Measurements from ENCODE around the gene SNAI1.

SNAI1 gene

DNA sequence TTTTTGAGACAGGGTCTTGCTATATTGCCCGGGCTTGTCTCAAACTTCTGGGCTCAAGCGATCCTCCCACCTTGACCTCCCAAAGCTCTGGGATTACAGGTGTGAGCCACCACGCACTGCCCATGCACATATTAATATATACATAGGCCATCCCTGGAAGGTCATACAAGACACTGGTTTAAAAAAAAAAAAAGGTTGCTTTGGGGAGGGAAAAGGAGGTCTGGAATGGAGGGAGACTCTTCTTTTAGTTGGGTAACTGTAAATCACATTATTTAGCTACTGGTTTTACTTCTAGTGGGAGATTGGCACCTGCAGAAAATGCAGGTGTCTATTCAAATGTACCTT is 4.1 kb upstream of the SNAI1 start:
- Histone ChIP-seq H3K4me1 (peaks cover 6% of the 10 kb centered on the region), H3K27ac (no peak overlapping the region), H3K79me2 (no peaks in the 10 kb centered on the region), H3K4me2 (ENCODE audit: low read length) (no peak overlapping the region), H3K27me3 (ENCODE audit: control insufficient read depth, insufficient read depth, low read length) (no peaks in the 10 kb centered on the region), H2AFZ (peak overlapping the region; percentile 40), H3K9ac (no peak overlapping the region), H3K4me3 (ENCODE audit: low read depth, low read length) (no peak overlapping the region), H3K9me3 (ENCODE audit: control insufficient read depth, low read length) (no peaks in the 10 kb centered on the region), H3K36me3 (ENCODE audit: control insufficient read depth, insufficient read depth, low read length) (no peaks in the 10 kb centered on the region)
- TF ChIP-seq, protein P1, sequence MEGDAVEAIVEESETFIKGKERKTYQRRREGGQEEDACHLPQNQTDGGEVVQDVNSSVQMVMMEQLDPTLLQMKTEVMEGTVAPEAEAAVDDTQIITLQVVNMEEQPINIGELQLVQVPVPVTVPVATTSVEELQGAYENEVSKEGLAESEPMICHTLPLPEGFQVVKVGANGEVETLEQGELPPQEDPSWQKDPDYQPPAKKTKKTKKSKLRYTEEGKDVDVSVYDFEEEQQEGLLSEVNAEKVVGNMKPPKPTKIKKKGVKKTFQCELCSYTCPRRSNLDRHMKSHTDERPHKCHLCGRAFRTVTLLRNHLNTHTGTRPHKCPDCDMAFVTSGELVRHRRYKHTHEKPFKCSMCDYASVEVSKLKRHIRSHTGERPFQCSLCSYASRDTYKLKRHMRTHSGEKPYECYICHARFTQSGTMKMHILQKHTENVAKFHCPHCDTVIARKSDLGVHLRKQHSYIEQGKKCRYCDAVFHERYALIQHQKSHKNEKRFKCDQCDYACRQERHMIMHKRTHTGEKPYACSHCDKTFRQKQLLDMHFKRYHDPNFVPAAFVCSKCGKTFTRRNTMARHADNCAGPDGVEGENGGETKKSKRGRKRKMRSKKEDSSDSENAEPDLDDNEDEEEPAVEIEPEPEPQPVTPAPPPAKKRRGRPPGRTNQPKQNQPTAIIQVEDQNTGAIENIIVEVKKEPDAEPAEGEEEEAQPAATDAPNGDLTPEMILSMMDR (IDR thresholded peaks at IDR 0.05), result no peak

DNA sequence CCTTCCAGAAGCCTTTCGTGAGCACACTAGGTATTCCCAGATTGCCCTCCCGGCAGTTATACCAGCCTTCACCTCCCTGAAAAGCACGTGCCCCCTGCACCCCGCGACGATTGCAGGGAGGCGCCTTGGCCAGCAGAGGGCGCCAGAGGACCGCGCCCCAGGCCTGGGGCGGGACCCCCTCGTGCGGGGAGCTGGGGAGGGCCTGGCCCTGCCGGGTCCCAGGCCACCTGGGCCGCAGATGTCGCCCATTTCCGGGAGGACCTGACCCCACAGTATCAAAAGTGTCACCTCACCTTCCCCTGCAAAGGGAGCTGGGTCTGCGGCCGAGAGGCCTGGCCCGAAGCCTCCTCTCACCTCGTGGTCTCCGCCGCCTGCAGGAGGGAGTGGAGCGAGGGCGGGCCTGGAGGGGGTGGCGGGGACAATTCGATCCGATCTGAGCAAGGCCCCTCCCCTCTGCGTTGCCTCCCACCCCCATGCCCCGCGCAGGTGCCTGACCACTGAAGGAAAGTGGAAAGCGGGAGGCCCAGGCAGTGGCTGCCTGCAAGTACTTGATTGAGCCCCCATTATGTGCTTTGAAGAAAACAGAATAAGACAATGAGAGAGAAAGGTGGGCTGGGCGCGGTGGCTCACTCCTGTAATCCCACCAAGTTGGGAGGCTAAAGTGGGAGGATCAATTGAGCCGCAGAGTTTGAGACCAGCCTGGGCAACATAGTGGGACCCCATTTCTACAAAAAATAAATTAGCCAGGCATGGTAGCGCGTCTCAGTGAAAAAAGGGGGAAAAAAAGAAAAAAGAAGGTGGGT is 3.5 kb upstream of the SNAI1 start:
- Histone ChIP-seq H3K27me3 (ENCODE audit: control insufficient read depth, insufficient read depth, low read length) (no peaks in the 10 kb centered on the region), H3K9me3 (ENCODE audit: control insufficient read depth, low read length) (no peaks in the 10 kb centered on the region), H3K4me2 (ENCODE audit: low read length) (no peak overlapping the region), H3K79me2 (no peaks in the 10 kb centered on the region), H2AFZ (peak overlapping the region; percentile 40), H3K9ac (no peak overlapping the region), H3K4me1 (peaks cover 6% of the 10 kb centered on the region), H3K4me3 (ENCODE audit: low read depth, low read length) (no peak overlapping the region), H3K27ac (no peak overlapping the region), H3K36me3 (ENCODE audit: control insufficient read depth, insufficient read depth, low read length) (no peaks in the 10 kb centered on the region)
- TF ChIP-seq, protein P1 (IDR thresholded peaks at IDR 0.05), result peak; percentile 100

DNA sequence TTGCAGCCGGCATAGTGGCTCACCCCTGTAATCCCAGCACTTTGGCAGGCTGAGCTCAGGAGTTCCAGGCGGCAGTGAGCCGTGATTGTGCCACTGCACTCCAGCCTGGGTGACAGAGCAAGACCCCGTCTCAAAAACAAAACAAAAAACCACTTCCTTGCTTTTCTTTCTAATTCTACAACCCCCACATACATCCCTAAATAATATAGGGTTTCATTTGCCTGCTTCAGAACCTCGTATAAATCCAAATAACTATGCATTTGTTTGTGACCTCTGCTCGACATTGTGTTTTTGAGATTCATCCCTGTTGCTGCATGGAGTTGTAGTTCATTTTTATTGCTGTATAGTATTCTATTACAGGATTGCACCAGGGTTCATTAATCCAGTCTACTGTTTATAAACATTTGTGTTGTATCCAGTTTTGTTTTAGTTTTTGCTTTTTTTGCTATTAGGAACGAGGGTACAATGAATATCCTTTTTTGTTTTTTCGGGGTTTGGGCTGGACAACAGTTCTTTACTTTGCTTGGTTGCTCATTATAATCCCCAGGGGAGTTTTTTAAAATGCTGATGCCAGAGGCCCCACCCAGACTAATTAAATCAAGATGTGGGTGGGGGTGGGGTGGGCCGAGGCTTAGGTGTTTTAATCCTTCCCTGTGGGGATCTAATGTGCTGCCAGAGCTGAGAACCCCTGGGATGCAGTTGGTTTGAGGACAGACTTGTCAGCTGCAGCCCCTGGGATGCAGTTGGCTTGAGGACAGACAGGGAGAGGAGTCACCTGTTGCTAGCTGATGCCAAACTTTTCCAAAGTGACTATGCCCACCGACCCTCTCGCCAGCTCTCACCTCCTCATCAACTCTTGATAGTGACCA is 2.4 kb upstream of the SNAI1 start:
- peaks cover 6% of the 10 kb centered on the region for H3K4me1 ChIP-seq

DNA sequence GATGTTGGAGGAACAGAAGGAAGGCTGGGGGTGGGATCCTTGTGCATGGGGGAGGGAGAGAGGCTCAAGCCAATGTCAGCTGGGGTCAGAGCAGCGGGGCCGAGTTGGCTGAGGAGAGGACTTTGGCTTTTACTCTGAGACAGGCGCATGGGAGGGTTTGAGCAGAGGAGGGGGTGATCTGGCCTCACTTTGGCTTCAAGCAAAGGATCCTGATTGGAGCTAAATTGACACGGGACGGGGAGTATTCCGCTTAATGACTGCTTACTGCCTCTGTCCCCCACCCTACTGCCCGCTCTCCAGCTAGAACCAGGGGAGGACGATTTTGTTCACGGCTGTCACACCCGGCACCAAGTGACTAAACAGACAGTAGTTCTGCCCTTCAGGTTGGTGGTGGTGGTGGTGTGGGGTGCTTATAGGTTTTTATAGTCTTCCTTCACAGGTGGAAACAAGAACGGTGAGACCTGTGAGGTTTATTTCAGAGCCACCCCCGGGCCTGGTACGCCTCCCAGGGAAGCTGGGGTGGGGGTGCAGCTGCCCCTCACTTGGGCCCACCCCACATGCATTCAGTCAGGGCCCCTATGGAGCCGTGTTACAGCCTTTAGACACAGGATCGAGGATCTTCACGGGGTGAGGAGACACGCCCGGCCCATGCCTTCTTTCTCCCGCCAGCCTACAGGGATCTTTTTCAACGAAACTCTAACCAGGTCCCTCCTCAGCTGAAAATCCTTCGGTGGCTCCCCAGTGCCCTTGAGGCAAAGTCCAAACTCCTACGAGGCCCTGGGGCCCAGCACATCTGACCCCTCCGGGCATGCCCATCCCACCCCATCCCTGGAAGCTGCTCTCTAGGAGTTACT is 1.3 kb upstream of the SNAI1 start:
- Histone ChIP-seq H3K27me3 (ENCODE audit: control insufficient read depth, insufficient read depth, low read length) (no peaks in the 10 kb centered on the region), H3K4me3 (ENCODE audit: low read depth, low read length) (peak overlapping the region; percentile 53), H3K9ac (no peak overlapping the region), H2AFZ (no peak overlapping the region), H3K9me3 (ENCODE audit: control insufficient read depth, low read length) (no peaks in the 10 kb centered on the region), H3K4me1 (peaks cover 6% of the 10 kb centered on the region), H3K27ac (no peak overlapping the region), H3K36me3 (ENCODE audit: control insufficient read depth, insufficient read depth, low read length) (no peaks in the 10 kb centered on the region), H3K79me2 (no peaks in the 10 kb centered on the region), H3K4me2 (ENCODE audit: low read length) (no peak overlapping the region)
- TF ChIP-seq, protein P1 (IDR thresholded peaks at IDR 0.05), result no peak

More for the DNA sequence above, 2.4 kb upstream of the SNAI1 start:
- Histone ChIP-seq H3K79me2 (no peaks in the 10 kb centered on the region), H3K4me2 (ENCODE audit: low read length) (no peak overlapping the region), H3K36me3 (ENCODE audit: control insufficient read depth, insufficient read depth, low read length) (no peaks in the 10 kb centered on the region), H3K27ac (no peak overlapping the region), H3K9me3 (ENCODE audit: control insufficient read depth, low read length) (no peaks in the 10 kb centered on the region), H3K4me3 (ENCODE audit: low read depth, low read length) (no peak overlapping the region), H3K27me3 (ENCODE audit: control insufficient read depth, insufficient read depth, low read length) (no peaks in the 10 kb centered on the region), H3K9ac (no peak overlapping the region), H2AFZ (no peak overlapping the region)
- TF ChIP-seq, protein P1 (IDR thresholded peaks at IDR 0.05), result no peak

All from parathyroid adenoma (tissue), 2 donors.